GM12875 (cell line): Measurements from ENCODE around the gene CBFA2T3.

Experiments used
- H3K4me3 ChIP-seq: one replicate; pipeline ENCODE4 v1.5.1; 2011; ENCODE audit warnings: low read depth, low read length, control low read depth
- CTCF ChIP-seq: IDR thresholded peaks from 2 replicates; pipeline ENCODE4 v1.5.1; 2011; ENCODE audit warnings: low read depth, mild to moderate bottlenecking, control low read depth, inconsistent platforms, low read length, moderate library complexity, borderline replicate concordance; ENCODE audit not compliant: insufficient read depth

CBFA2T3 gene

DNA sequence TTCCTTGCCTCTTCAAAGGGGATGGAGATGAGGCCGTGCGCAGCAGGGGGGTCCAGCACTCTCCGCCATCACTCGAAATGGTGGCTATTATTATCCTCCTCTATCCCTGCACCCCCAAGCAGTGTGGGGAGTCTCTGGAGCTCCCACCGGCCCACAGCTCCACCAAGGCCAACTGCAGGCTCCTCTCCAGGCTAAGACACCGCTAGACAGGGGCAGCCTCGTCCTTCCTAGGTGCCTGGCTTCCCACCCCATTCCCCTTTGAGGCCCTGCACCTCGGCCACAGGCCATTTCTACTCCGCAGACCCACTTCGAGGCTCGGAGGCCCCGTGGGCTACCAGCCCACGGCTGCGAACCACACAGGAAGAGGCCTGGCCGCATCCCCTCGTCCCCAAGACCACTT lies 71.0 kb downstream of the CBFA2T3 start:
- no peak for TF ChIP-seq CTCF
- H3K4me3 ChIP-seq = no peak overlapping the region

GRCh38 chr16:88905563-88905962 lies 71.4 kb downstream of the CBFA2T3 start:
- H3K4me3 ChIP-seq = no peak overlapping the region
- TF ChIP-seq CTCF = no peak

DNA sequence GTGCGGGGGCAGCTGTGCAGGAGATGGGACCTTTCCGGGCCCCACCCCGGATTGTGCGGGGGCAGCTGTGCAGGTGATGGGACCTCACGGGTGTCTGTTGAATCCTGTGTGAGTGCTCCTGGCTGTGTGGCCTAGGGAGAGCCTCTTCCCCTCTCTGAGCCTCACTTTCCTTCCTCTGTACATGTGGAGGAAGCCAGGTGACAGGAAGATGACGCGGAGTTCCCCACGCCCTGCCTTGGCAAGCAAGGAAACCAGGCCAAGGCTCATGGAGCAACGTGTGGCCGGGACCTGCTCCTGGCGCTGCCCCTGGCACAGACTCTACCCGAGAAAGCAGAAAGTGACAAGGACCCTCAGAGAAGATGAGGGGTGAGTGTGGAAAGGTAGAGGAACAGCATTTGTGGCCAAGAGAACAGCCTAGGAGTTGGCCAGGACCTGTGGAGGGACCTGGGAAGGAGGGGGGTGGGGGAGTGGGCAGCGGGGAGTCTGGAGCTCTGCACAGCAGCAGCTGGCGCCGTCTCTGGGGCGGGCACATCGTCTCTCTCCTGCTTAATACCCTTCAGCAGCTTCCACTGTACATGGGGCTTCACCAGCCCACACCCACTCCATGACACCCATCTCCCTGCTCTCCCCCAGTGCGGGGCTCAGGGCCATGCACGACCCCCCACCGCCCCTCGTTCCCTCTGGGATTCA lies 72.2 kb downstream of the CBFA2T3 start:
- no peak for TF ChIP-seq CTCF
- H3K4me3 ChIP-seq = no peak overlapping the region

DNA sequence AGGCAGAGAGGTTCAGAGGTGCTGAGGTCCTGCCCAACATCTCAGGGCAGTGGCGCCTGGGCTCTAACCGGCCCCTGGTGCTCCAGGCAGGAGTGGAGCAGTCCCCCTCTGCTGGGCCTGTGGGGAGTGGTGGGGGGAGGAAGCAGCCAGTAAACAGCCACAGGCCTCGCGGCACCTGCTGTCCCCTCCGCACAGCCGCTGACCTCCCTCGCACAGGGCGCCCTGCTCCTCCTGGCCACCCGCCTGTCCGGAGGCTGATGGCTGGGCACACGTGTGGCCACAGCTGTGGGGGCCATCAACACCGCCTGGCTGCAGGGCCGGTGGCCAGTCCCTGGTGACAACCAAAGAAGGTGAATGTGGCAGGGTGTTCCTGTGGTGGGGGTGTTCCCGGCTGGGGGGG lies 73.7 kb downstream of the CBFA2T3 start:
- TF ChIP-seq CTCF = no peak
- H3K4me3 ChIP-seq = no peak overlapping the region

GRCh38 chr16:88902744-88903143 lies 74.3 kb downstream of the CBFA2T3 start:
- no peak overlapping the region for H3K4me3 ChIP-seq
- no peak for TF ChIP-seq CTCF

DNA sequence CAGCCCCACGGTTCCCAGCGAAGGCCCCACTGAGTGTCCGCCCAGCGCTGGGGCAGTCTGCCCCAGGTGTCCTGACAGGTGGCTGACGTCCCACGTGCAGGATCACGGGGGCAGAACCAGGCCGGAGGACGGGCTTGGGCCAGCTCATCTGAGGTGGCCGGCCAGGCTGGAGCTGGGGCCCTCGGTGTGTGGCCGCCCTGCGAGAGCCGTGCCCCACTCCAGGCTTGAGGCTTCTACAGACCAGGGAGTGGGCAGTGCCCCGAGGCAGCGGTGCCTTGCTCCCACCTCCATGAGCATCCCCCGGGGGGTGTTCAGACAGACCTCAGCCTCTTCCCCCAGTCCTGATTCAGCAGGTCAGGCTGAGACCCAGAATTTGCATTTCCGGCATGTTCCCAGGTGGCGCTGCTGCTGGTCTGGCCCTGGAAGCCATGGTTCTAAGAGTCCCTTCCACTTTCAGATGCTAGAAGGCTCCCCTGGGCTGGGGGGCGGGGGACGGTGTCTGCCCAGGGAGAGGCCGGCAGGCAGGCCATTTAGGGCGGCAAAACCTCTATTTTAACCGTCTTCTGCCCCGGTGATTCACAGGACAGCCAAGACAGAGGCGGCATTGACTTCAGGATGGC lies 75.2 kb downstream of the CBFA2T3 start:
- no peak overlapping the region for H3K4me3 ChIP-seq
- no peak for TF ChIP-seq CTCF

- no peak overlapping the region for H3K4me3 ChIP-seq
- no peak for TF ChIP-seq CTCF
These were observed 76.3 kb downstream of the CBFA2T3 start for GRCh38 chr16:88900662-88901052.
